SW 1271 (cell line): ENCODE data around the gene PAK1.

ENCODE experiments used
- DNase-seq, 2 experiments: peaks; one replicate each; lab custom pipeline; 2025; lab: John Stamatoyannopoulos, UW

PAK1 gene

DNA sequence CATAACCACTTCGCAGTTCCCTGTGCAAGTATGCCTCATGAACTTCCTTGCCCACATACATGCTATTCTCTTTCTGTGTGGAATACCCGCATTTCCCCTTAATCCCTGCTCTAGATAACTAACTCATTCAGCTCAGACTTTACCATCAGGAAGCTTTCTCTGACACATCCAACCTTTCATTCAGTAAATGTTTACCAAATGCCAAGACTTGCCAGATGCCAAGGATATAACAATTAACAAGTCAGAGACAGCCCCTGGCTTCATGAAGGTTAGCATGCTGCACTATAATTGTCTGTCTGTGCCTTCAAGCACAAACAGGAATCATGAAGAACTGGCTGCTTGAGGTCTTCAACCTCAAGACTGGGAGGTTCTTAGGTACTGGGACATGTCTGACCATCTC is 101.2 kb downstream of the PAK1 start:
- no peak for DNase-seq

DNA sequence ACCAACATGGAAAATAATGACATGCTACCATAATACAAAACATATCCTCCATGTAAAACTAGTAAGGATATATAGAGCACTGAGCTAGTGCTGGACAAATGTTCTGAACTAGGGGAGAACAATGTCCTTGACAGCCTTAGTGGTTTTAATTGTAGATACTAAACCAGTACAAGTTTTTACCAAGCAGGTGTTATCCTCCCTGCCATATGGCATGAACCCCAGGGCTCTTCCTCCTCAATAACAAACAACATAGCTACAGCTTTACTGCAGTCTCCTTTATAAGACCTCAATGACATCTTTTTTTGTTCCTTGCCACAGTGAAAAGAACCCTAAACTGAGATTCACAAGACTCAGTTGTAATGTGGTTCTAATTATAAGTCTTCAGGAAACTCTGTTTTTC is 102.2 kb downstream of the PAK1 start:
- no peak for DNase-seq

DNA sequence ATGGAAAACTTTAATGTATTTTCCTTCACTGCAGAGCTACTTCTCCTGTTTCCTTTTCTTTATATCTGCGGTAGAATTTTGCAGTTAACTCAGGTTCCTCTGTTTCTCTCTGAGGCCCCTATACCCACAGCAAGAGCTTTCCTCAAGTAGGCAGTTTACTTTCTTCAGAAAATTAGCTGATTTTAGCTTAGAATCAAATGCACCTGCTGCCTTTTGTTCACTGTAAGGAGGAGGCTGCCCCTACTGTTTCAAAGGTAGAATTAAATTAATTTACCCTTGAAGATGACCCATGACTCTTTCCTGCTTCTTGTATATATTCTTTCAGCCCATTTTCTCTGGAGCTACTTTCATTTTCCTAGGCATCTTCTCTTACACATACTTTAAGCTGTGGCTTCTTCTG is 103.7 kb downstream of the PAK1 start:
- DNase-seq = no peak

DNA sequence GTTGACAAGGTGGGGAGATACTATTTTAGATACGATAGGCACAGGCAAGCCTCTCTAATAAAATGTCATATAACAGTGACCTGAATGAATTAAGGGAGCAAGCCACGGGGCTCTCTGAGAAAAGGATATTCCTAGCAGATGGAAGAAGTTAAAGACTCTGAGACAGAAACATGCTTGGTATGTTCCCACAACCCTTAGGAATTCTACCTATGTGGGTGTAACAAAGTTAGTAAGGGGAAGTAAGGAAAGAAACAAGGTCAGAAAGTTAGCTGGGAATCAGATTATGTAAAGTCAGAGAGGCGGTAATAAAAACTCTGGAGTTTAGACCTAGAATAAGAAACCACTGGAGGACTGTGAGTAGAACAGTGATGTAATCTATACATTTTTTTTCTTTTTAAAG is 112.7 kb downstream of the PAK1 start:
- peak in 1 of 2 experiments; percentile 55 for DNase-seq

DNA sequence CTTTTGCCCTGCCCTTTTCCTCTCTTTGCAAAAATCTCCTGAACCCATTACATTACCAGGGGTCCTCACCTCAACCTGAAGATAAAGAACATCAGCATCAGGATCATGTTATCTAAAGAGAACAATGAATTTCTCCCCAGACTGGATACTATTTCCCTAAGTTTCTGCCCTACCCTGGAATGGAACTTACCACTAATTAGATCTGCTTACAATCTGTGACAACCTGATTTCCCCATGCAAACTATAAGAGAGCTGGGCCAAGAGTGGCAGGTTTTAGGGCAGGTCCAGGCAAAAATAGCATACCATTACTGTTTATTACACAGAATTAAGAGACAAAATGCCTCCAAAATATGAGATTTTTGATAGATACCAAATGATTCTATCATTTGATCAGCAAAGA is 114.4 kb downstream of the PAK1 start:
- DNase-seq = no peak

DNA sequence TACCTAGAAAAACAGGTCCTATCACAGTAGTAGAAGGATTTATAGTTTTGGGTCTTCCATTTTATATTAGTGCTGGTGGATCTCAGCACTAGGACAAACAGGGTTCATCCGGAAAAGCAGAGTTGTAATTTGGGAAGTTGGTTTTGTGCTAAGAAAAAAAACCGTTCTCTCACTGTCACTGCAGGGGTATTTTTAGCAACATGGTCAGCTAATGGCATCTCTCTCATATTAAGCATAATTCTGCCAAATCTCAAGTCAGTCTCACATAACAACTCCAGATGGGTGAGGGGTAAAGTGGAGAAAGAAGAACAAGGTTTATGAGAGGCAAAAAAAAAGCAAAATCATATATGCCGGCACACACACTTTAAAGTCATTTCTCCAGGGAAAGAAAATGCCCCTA is 120.8 kb downstream of the PAK1 start:
- DNase-seq = no peak

DNA sequence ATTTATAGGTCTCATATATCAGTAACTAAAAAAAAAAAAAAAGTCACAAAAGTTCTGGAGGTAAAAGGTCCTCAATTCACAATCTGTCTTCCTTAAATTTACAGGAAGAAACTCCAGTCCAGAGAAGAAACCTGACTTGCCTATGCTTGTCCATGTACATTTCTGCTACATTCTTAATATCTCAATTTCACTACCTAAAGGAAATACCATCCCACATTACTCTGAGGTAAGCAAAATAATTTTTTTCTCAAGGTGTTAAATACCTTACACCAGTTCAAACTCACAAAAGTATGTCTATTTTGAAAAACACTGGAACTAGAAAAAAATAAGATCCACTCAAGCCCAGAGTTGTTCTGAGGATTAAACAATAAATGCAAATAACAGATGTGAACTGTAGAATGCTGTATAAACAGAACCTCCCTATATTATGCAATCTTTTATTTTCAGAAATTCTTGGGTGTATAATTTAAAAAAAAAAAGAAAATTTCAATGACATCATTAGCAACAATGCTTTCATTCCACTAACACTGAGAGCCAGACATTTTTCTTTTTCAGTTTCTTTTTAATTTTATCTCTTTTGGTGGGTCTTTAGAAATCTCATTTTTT is 122.5 kb downstream of the PAK1 start:
- DNase-seq = no peak

DNA sequence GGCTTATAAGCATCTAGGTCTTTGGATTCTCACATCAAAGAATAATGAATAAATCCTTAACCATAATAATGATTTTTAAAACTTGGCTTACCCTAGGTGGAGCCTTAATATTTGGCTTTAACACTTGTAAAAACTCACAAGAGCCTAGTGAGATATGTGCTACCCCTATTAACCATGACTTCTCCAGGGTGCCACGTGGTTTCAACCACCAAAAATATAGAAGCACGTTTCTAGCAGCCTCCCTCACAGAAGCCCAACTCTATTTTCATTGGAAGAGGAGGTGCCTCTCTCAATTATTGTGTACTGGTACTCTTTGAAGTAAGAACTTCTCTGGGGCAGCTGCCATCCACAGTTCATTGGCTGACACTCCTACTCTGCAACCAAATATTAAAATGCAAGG is 125.9 kb downstream of the PAK1 start:
- DNase-seq = no peak

DNA sequence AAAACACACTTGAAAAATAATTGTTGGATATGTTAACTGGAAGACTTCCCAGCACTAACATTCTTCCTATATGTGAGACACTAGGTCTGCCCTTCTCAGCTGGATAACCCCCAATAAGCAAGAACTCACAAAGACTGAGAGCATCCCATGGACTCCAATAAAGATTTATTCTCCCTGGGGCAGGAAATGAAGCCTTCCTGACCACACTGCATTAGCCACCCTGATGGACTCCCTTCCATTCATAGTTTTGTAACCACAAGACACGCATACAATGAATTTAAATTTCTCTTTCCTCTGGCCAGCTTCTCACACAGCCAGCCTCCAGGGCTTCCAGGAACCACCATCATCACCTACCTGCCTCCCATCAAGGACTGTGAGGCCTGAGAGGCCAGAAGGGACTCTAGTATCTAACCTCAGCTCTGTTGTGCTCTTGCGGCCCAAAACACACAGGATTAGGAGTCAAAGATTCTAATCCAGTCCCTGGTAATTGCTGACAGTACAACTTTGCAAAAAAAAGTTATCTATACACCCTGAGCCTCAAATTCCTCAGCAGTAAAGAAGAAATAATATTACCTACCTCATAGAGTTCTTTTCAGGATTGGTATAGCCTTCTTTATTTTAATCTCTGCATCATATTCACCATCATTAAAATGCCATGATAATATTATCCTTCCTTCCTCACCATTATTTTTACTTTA is 126.8 kb downstream of the PAK1 start:
- DNase-seq = no peak

DNA sequence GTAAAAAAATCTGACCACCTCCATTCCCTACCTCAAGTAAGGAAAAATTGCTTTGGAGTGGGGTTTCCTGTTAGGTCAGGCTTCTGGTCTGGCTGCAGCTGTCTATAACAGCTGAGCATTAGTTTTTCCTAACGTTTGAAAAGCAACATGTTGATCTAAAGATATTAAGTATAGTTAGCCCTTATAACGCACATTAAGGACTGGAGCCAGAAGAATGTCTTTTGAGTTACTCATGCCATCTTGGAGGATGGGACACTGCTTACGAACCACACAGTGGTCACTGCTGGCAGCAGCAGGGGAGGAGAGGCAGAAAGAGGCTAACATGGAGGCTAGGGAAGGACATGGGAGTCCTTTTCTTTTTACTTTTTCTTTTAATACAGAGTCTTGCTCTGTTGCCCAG is 128.3 kb downstream of the PAK1 start:
- no peak for DNase-seq

DNA sequence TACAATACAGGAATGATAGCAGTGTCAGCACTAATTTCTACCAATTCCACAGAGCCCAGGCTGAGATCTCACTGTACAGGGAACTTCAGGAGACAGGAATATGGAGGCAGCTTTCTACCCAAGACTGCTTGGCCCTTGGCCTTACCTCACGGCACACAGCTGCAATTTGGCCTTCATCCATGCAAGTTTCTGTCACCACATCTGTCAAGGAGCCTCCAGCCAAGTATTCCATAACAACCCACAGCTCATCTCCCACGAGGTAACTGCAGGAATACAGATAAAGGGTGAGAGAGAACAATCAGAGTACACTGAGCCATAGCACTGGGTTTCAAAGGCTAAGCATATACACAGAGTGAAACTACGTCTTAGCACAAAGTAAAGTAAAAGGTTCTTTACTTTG is 133.4 kb downstream of the PAK1 start:
- DNase-seq = no peak

DNA sequence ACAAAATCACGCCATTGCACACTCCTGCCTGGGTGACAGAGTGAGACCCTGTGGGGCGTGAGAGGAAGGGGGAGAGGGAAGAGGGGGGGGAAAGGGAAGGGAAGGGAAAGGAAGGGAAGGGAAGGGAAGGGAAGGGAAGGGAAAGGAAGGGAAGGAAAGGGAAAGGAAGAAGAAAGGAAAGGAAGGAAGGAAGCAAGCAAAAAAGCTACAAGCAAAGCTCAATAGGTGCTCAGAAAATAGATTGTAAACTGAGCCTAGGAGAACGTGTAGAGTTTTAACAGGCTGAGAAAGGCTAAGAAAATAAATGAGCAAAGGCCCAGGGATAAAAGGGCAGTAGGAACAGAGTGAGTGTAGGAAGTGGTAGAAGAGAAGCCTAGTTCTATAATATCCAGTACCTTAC is 141.6 kb downstream of the PAK1 start:
- DNase-seq = peak in 1 of 2 experiments; percentile 26

DNA sequence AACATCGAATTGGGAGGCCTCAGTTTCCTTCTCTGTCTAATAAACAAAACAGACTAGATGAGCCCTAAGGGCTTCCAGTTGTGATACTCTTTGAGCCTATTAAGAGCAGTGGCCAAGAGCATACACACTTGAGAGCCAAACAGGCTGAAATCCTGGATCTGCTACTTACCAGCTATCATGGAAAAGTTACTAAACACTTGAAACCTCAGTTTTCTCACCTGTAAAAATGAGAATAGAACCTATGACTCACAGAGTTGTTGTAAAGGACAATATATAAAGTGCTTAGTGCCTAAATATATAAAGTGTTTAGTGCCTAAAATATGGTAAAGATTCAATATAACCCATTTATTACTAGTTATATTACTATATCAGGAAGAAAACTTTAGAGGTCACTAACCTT is 148.7 kb downstream of the PAK1 start:
- no peak for DNase-seq

DNA sequence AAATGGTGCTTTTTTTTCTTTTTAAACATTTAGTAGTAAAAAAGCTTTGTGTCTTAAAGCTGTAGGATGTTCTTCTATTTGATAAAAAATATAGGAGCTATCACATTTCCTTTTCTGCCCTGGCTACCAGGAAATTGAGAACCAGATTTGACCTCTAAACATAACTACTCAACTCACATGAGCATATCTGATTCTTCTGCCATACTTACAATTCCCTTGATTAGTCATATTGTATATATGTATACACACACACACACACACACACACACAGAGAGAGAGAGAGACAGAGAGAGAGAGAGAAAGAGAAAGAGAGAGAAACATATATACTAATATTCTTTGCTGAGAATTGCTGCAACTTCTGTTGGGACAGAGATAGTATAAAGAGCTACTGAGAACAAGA is 149.4 kb downstream of the PAK1 start:
- DNase-seq = no peak

DNA sequence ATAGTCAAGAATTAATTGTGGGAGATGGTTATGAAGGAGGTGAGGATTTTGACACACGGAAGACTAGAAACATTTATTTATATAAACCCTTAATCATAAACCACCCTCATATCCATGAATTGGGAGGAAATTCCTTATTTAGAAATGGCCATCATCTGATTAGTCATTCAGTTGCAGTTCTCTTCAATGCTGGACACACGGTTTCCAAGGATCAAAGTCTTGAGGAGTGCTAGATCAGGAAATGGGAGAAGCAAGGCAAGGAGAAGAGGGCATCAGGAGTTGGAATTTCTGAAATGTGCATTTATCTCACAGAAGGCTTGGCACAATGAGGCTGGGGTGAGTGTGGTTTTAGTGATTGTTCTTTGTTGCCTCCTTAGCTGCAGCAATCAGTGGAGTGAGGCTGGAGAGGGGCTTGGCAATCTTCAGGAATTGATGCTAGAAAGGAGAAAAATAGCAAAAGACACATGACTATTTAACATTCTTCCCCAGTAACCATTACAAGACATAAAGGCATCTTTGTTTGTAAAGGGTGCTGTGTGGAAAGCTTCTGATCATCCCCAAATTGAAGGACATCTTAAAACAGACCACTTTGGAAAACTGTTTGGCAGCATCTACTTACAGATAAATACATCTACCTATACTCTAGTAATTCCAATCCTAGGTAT is 150.8 kb downstream of the PAK1 start:
- no peak for DNase-seq

DNA sequence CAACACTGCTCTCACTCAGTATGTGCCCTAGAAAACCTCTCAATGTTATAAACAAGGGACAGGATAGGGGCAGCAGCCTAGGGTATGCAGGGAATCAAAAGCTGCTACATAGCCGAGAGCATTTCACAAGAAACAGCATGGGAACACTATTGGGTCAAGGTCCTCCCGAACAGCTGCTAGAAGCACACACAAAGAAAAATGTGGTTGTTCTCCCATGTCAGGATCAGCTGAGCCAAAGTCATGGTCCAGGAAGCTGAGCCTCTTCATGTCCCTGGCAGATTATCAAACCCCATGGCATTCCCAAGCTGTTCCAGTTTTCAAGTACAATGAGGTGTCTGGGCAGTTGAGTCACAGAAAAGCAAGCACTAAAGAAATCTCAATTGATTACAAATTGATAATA is 151.4 kb downstream of the PAK1 start:
- no peak for DNase-seq

DNA sequence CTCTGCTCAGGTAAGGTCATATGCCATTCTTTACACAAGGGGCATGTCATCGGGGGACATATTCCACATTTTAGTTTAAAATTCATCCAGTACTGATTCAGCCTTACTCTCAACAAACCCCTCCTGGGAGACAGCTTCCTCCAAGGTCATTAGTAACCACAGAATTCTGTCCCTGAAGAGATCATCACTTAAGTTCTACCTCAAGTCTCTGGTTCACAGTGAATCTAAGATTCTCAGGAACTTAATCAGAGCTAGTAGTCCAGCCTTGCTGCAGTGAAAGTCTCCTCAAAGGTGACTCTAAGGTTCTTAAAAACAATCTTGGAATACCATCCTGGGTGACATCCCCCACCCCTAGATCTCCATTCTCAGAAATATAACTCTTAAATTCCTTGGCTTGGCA is 153.5 kb downstream of the PAK1 start:
- DNase-seq = no peak

DNA sequence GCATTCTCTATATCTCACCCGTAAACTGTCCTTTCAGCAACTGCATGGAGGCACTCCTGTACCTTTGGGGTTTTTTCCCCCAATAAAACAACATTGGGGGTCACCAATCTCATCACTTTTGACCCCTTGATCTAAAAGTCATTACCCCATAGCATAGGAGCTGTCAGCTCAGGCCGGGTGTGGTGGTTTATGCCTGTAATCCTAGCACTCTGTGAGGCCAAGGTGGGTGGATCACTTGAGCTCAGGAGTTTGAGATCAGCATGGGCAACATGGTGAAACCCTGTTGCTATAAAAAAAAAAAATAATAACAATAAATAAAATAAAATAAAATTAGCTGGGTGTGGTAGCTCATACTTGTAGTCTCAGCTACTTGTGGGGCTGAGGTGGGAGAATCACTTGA is 155.3 kb downstream of the PAK1 start:
- DNase-seq = no peak

DNA sequence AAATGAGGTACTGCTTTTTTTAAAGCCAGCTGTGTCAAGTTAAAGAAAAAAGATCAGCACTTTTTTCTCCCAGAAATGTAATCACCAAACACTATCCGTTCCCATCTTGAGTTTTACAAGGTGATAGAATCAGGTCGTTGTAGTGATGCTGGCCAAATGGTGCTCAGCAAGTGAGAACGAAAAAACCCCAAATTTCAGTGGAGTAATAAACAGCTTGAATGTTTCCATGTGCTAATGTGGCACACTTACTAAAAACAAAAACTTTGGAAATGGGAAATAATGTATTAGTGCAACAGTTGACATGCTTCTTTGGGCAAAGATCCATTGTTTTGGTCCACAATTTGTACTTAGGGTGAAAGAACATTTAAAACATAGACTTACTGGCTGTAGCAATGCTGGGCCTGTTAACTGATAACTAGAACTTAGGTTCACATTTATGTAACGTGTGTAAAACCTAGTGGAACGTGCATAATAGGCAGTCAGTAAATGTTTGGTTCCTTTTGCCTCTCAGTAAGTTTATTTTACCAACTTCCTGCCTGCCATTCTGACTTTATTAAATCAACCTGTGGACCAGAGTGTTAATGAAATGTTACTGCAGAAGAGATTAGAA is 157.1 kb downstream of the PAK1 start:
- DNase-seq = no peak

DNA sequence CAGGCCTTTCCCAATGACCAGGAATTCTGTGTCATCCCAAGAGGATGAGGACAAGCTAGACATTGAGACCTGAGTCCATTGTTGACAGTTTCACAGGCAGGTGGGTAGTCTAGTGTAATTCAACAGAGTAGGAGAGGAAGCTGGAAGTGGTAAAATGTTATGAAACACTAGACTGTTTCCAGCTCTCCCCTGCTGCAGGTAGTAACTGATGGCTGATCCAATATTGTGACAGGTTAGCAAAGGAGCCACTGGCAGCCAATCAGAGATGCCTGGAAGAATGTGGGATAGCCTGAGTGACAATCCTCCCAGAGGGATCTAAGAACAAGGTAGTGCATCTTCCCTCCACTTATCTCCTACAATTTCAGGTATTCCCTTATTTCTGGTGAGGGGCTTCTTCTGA is 161.8 kb downstream of the PAK1 start:
- no peak for DNase-seq

DNA sequence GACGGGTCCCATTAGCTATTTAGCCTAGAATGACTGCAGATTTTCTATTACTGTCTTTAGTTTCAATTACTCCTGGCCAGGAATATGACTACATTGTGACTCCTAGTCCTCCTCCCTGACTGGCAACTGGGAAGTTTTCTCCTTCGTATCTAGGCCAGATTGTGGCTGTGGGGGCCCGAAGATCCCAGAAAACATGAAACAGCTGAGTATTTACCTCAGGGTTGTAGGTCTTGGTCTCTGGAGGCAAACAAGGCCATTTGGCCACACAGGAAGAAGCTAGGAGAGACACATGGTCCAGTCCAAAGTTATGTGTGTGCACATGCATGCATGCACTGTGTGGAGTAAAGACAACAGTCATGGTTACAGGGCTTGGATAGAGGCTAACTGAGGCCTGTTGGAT is 162.2 kb downstream of the PAK1 start:
- no peak for DNase-seq

DNA sequence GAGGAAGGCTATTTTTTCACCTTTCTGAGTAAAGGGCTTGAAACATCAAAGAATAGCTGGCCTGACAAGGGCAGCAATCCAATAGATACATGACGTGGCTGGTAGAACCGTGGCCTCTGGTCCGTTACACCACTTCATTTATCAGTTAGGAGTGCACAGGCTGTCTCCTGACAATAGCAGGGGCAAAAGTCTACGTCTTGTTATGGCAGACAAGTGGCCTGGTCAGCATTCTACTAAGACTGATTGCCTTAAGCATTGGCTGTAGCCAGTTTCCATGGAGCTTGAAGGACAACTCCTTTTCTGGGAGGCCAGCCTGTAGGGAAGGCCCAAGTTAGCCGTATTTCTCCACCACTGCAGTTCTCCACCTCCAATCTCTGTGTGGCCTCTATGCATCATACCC is 163.2 kb downstream of the PAK1 start:
- no peak for DNase-seq

DNA sequence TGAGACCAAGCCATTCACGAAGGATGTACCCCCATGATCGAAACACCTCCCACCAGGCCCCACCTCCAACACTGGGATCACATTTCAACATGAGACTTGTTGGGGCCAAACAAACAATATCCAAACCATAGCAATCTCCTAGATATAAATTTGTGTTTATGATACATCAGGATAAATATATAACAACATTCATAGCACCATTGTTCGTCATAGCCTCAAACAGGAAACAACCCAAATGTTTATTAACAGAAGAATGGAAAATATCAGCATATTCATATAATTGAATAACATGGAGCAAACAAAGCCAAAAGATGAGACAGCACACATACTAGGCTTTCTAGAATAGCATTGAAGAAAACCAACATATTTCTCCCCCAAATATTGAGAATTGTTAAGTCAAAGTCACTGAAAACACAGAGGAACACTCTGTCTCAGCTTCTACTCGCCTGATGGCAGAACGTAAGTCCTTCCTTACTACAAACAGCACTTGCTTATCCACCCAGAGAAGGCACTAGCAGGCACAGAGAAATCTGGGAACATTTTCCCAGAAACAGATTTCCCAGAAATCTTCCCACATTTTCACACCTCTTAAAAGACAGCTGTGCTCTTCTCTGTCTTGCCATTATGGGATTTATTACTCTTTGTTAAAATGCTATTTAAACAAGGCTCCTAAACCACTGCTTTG is 164.4 kb downstream of the PAK1 start:
- DNase-seq = no peak
